ENCODE data around the gene SNCG. TPM values are rescaled to one million over a fixed set of nuclear protein-coding genes. Genes with fewer than 3 reads are reported as not detected.

The SNCG gene
- total RNA-seq, 1 experiment from 2014 or later = 7.3 TPM

DNA sequence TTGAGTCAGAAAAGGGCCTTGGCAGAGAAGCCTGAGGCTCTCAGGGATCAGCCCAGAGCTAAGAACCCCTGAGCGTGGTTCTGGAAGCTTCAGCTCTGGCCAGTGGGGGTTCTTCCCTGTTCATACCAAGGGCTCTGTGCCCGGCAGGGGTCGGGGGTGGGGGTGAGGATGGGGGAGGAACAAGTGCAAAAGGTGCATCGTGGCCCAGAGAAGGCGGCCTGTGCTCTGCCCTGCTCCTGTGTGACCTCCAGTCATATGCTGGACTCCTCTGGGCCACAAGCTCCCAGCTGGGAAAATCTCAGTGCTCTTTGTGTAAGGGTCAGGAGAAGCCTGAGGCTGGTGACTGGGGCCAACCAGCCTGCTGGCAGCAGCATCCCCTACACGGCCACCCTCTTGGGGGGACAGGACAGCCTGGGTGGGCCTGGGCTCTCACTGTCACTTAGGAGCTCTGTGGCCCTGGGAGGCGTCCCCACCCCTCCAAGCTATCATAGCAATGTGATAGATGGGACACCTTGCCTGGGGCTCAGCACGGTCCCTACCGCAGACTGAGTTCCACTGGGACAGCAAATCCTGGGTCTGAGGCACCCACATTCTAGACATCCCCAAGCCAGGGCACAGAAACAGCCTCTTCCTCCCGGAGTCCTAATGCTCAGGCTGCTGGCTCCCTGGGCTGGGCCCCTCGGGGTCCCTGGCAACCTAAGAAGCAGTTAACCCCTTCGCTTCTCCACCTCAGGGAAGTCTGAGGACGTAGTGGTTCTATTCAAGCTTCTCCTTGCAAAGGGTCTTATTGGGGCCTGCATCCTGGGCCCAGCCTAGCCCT lies 3.5 kb upstream of the SNCG start:
- no peak overlapping the region for H3K27ac Mint-ChIP-seq (ENCODE audit: low read depth, unreplicated experiment)
- TF ChIP-seq, protein P1, sequence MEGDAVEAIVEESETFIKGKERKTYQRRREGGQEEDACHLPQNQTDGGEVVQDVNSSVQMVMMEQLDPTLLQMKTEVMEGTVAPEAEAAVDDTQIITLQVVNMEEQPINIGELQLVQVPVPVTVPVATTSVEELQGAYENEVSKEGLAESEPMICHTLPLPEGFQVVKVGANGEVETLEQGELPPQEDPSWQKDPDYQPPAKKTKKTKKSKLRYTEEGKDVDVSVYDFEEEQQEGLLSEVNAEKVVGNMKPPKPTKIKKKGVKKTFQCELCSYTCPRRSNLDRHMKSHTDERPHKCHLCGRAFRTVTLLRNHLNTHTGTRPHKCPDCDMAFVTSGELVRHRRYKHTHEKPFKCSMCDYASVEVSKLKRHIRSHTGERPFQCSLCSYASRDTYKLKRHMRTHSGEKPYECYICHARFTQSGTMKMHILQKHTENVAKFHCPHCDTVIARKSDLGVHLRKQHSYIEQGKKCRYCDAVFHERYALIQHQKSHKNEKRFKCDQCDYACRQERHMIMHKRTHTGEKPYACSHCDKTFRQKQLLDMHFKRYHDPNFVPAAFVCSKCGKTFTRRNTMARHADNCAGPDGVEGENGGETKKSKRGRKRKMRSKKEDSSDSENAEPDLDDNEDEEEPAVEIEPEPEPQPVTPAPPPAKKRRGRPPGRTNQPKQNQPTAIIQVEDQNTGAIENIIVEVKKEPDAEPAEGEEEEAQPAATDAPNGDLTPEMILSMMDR (IDR thresholded peaks at IDR 0.05; ENCODE audit: unreplicated experiment) = no peak
- peaks cover 10% of the 10 kb centered on the region for H3K9me3 Mint-ChIP-seq (ENCODE audit: unreplicated experiment)
- DNase-seq (ENCODE audit: unreplicated experiment) = no peak
- peaks cover 12% of the 10 kb centered on the region for H3K4me1 Mint-ChIP-seq (ENCODE audit: insufficient read depth, unreplicated experiment)
- no TSS peak for BruUV-seq (replicated peaks)
- CTCF ChIA-PET = interaction anchor here (0.6 to 1.2 kb wide), 2 partner anchors 15 to 1122 kb away, joined by 3 read pairs; no protein-coding TSS in a partner anchor
- POLR2A ChIA-PET = no interaction called here
- intact Hi-C loops (cut with micrococcal nuclease) = no loop called here
- no peak overlapping the region for H3K4me3 Mint-ChIP-seq (ENCODE audit: unreplicated experiment)
- no peaks in the 10 kb centered on the region for H3K36me3 Mint-ChIP-seq (ENCODE audit: insufficient read depth, unreplicated experiment)
- H3K27me3 Mint-ChIP-seq (ENCODE audit: insufficient read depth, unreplicated experiment) = no peaks in the 10 kb centered on the region

DNA sequence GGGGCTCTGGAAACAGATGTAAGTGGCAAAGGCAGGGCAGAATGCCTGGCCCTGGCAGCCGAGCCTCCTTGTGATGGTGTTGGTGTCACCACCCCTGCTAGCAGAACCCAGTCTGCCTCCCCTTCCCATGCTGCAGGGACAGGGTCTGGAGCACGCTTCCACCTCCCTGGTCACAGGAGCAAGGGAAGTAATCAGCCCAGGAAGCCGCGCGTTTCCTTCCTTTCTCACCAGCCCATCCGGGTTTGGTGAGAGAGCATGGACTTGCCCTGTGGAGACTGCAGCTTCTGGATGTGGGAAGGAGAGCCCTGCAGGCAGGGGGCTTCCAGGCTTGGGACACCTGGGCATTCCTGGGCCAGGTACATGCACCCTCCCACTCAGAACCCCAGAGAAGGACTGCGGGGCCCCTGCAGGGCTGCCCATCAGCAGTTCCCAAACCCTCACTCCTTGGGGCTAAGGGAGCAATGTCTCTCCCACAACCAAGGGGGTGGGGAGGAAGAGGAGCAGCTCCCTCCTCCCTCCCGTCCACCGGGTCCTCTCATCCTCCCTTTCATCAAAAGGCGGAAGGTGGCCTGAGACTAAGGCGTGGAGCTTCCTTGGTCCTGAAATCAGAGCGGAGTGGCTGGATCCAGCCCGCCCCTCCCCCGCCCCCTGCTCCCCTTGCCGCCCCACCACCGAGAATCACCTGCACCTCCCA lies 2.8 kb upstream of the SNCG start:
- Mint-ChIP-seq H3K36me3 (ENCODE audit: insufficient read depth, unreplicated experiment) (no peaks in the 10 kb centered on the region), H3K4me3 (ENCODE audit: unreplicated experiment) (no peak overlapping the region), H3K4me1 (ENCODE audit: insufficient read depth, unreplicated experiment) (peaks cover 12% of the 10 kb centered on the region), H3K27me3 (ENCODE audit: insufficient read depth, unreplicated experiment) (no peaks in the 10 kb centered on the region), H3K9me3 (ENCODE audit: unreplicated experiment) (peaks cover 10% of the 10 kb centered on the region), H3K27ac (ENCODE audit: low read depth, unreplicated experiment) (no peak overlapping the region)
- TF ChIP-seq, protein P1 (IDR thresholded peaks at IDR 0.05; ENCODE audit: unreplicated experiment) = no peak
- no peak for DNase-seq (ENCODE audit: unreplicated experiment)
- intact Hi-C loops (cut with micrococcal nuclease) = no loop called here
- ChIA-PET POLR2A (interaction anchor here (0.8 kb wide), 1 partner anchor 11 kb away, joined by 3 read pairs; no protein-coding TSS in a partner anchor), CTCF (interaction anchor here (0.5 to 1.0 kb wide), 2 partner anchors 17 to 193 kb away, joined by 3 to 4 read pairs; no protein-coding TSS in a partner anchor)
- BruUV-seq (replicated peaks) = no TSS peak

DNA sequence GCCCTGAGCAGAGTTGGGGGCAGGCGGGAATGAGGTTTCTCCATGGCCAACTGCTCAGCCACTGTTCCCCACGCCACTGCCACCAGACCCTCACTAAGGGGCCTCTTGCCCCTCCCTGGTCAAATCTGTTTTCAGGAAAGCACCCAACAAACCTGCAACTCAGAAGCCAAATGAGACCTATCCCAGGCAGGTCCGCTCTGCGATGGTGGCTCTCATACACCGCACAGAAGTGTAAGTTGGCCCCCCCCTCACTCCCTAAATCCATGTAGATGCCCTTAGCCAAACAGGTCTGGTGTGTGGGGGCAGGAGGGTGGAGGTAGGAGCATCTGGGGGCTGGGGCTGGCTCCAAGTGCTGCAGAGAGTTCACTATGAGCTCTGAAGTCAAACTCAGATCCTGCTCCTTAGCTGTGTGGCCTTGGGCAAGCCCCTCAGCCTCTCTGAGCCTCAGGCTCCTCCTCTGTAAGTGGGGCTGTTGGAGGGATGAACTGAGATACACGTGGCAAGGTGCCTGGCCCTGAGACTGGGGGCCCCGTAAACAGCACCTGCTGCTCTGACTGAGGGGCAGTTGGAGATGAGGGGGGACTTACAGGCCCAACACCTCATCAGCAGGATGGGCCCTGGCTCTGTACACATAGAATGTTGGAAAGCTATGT lies 2.1 kb upstream of the SNCG start:
- Mint-ChIP-seq H3K27ac (ENCODE audit: low read depth, unreplicated experiment) (no peak overlapping the region), H3K36me3 (ENCODE audit: insufficient read depth, unreplicated experiment) (no peaks in the 10 kb centered on the region), H3K4me3 (ENCODE audit: unreplicated experiment) (no peak overlapping the region), H3K4me1 (ENCODE audit: insufficient read depth, unreplicated experiment) (peaks cover 12% of the 10 kb centered on the region), H3K27me3 (ENCODE audit: insufficient read depth, unreplicated experiment) (no peaks in the 10 kb centered on the region), H3K9me3 (ENCODE audit: unreplicated experiment) (peaks cover 10% of the 10 kb centered on the region)
- intact Hi-C loops (cut with micrococcal nuclease) = no loop called here
- DNase-seq (ENCODE audit: unreplicated experiment) = no peak
- ChIA-PET POLR2A (interaction anchor here (0.6 to 1.6 kb wide), 4 partner anchors 10 to 229 kb away, joined by 3 to 6 read pairs (median 4); partner anchors contain the start of gene ADIRF), CTCF (interaction anchor here (0.5 to 3.5 kb wide), 5 partner anchors 11 to 230 kb away, joined by 3 to 22 read pairs (median 4); partner anchors contain the start of gene ADIRF)
- BruUV-seq (replicated peaks) = no TSS peak
- TF ChIP-seq, protein P1 (IDR thresholded peaks at IDR 0.05; ENCODE audit: unreplicated experiment) = no peak

All from MCF 10A (cell line).